ENCODE data around the gene RPS28. TPM values are rescaled to one million over a fixed set of nuclear protein-coding genes. Genes with fewer than 3 reads are reported as not detected.

RPS28 gene
- total RNA-seq, 1 donor from 2014 or later: 1,715 TPM

- Mint-ChIP-seq H3K4me3 (peak overlapping the region; percentile 99), H3K27me3 (no peaks in the 10 kb centered on the region)
Observed at GRCh38 chr19:8320564-8321066, 681 bp upstream of the RPS28 start.

GRCh38 chr19:8321986-8322637, 816 bp downstream of the RPS28 start:
- DNase-seq (ENCODE audit: extremely low spot score, unreplicated experiment): no peak
- H3K4me3 Mint-ChIP-seq: peak overlapping the region; percentile 99
- no peaks in the 10 kb centered on the region for H3K36me3 Mint-ChIP-seq
- TF ChIP-seq CTCF (conservative IDR thresholded peaks at IDR 0.05): no peak
- H3K9me3 Mint-ChIP-seq: peaks cover 4% of the 10 kb centered on the region
- peaks cover 5% of the 10 kb centered on the region for H3K27me3 Mint-ChIP-seq
- H3K27ac Mint-ChIP-seq: peak overlapping the region; percentile 99
- peaks cover 9% of the 10 kb centered on the region for H3K4me1 Mint-ChIP-seq (ENCODE audit: unreplicated experiment)

More at GRCh38 chr19:8320564-8321066, 681 bp upstream of the RPS28 start:
- no peaks in the 10 kb centered on the region for H3K36me3 Mint-ChIP-seq
- H3K9me3 Mint-ChIP-seq: no peaks in the 10 kb centered on the region
- H3K4me1 Mint-ChIP-seq (ENCODE audit: unreplicated experiment): peaks cover 9% of the 10 kb centered on the region
- no peak for DNase-seq (ENCODE audit: extremely low spot score, unreplicated experiment)
- TF ChIP-seq CTCF (conservative IDR thresholded peaks at IDR 0.05): no peak
- peak overlapping the region; percentile 99 for H3K27ac Mint-ChIP-seq

DNA sequence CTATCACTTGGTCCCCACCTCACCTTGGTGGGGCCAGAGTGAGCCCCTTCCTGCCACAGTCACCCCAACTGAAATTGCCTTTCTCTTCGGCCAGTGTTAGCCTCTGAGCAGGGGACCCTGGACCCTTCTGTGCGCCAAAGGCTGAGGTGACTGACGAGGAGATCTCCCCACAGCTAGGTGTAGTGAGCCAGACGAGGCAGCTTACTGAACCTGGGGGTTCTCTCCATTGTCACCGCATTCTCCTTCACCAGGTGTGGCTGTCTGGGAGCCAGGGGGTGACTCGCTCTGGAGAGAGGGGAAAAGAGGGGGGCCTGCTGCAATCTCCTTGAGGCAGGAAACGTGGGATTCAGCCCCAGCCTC, 1.3 kb downstream of the RPS28 start:
- Mint-ChIP-seq H3K27ac (peak overlapping the region; percentile 99), H3K36me3 (no peaks in the 10 kb centered on the region), H3K4me3 (peak overlapping the region; percentile 99), H3K9me3 (peaks cover 4% of the 10 kb centered on the region), H3K27me3 (peaks cover 9% of the 10 kb centered on the region), H3K4me1 (ENCODE audit: unreplicated experiment) (peaks cover 9% of the 10 kb centered on the region)
- TF ChIP-seq CTCF (conservative IDR thresholded peaks at IDR 0.05): no peak
- DNase-seq (ENCODE audit: extremely low spot score, unreplicated experiment): no peak

DNA sequence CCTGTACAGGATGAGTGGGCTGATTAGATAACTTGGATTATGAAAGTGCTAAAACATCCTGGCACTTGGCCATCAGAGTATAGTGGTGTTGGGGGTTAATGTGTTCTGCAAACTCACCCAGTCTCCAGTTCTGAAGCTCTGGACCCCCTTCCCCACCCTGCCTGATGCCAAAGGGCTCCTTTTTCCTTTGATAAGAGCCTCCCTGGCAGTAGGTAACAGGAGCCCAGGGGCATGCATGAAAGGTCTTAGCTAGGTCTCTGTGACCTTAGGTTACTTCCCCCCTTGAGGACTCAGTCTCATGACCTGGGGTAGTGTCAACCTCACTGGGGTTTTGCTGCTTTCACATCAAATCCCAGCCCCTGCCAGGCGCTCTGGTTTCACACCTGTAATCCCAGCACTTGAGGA, 2.5 kb downstream of the RPS28 start:
- no peak for TF ChIP-seq CTCF (conservative IDR thresholded peaks at IDR 0.05)
- H3K4me3 Mint-ChIP-seq: peak overlapping the region; percentile 49
- DNase-seq (ENCODE audit: extremely low spot score, unreplicated experiment): no peak
- H3K27ac Mint-ChIP-seq: no peak overlapping the region
- no peaks in the 10 kb centered on the region for H3K36me3 Mint-ChIP-seq
- H3K27me3 Mint-ChIP-seq: peaks cover 21% of the 10 kb centered on the region
- H3K9me3 Mint-ChIP-seq: peaks cover 4% of the 10 kb centered on the region
- H3K4me1 Mint-ChIP-seq (ENCODE audit: unreplicated experiment): peaks cover 9% of the 10 kb centered on the region

DNA sequence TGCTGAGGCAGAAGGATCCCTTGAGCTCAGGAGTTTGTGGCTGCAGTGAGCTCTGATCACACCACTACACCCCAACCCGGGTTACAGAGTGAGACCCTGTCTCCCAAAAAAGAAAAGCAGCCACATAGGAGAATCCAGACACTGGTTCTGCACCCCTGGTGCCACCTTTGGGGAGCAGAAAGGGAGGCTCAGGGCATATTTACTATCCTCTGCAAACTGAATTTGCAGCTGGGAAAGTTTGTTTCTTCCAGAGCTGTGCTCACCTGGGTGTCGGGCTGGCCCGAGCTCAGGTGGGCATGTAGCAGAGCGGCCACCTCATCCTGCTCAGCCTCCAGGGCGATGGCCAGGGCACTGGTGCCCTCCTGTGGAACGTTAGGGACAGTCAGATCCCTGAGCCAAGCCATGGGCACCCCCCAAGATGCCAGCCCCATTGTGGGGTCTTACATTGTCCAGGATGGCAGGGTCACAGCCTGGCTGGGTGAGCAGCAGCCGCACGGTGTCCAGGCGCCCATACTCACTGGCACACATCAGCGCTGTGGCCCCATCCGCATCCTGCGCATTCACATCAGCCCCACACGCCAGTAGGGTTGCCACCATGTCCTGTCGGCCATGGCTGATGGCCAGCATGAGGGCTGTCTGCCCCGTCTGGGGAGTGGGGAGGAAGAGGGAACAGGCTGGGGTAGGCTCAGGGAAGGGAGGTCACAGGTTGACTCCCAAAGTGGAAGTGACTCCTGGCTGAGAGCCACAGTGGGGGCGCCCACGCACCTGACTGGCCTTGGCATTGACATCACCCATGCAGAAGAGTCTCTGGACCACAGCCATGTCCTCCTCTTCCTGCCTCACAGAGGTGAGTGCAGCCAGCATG, 3.1 kb downstream of the RPS28 start:
- Mint-ChIP-seq H3K4me3 (peak overlapping the region; percentile 49), H3K36me3 (no peaks in the 10 kb centered on the region), H3K27ac (no peak overlapping the region), H3K9me3 (peaks cover 4% of the 10 kb centered on the region), H3K4me1 (ENCODE audit: unreplicated experiment) (peaks cover 9% of the 10 kb centered on the region), H3K27me3 (peaks cover 21% of the 10 kb centered on the region)
- no peak for TF ChIP-seq CTCF (conservative IDR thresholded peaks at IDR 0.05)
- no peak for DNase-seq (ENCODE audit: extremely low spot score, unreplicated experiment)
